ENCODE data around the gene PPARA. TPM values are rescaled to one million over a fixed set of nuclear protein-coding genes. Genes with fewer than 3 reads are reported as not detected.
A peak's percentile ranks its signal among the peaks of the same experiment; 100 is the strongest.

PPARA gene
- polyA plus RNA-seq, 10 donors: 15.9 to 25.7 (median 20.6) TPM

- no peak for DNase-seq
Measured at GRCh38 chr22:46272762-46273431, 122.6 kb downstream of the PPARA start.

GRCh38 chr22:46273432-46274148, 123.3 kb downstream of the PPARA start:
- DNase-seq: no peak

DNA sequence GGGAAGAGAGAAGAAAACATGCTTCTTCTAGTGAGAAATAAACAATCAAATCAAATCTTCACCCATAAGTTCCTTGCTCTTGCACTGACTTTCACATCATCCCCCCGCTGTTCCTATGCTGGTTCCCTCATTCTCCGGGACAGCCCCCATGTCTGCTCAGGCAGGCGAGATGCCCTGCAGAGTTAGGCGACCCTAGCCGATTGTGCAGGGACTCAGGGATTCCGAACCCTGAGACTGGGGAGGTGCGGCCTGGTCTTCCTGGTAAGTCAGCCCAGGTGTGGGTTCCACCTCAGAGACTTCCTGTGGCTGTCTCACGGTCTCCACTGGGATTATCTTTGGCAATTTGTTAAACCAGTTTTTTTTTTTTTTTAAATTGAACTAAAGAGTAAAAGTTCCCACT, 124.1 kb downstream of the PPARA start:
- no peak for DNase-seq

- DNase-seq: no peak
Measured at GRCh38 chr22:46275455-46276122, 125.3 kb downstream of the PPARA start.

DNA sequence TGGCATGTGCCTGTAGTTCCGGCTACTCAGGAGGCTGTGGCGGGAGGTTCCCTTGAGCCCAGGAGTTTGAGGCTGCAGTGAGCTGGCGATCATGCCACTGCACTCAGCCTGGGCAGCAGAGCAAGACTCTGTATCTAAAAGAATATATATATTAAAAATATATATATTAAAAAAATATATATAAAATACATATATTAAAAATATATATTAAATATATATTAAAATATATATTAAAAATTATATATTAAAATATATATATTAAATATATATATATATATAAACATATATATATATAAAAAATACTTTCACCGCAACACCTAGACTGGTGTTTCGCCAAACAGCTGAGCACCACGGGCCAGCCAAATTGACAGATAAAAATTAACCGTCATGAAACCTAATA, 126.2 kb downstream of the PPARA start:
- DNase-seq: no peak

GRCh38 chr22:46278656-46279645, 128.6 kb downstream of the PPARA start:
- DNase-seq: no peak

DNA sequence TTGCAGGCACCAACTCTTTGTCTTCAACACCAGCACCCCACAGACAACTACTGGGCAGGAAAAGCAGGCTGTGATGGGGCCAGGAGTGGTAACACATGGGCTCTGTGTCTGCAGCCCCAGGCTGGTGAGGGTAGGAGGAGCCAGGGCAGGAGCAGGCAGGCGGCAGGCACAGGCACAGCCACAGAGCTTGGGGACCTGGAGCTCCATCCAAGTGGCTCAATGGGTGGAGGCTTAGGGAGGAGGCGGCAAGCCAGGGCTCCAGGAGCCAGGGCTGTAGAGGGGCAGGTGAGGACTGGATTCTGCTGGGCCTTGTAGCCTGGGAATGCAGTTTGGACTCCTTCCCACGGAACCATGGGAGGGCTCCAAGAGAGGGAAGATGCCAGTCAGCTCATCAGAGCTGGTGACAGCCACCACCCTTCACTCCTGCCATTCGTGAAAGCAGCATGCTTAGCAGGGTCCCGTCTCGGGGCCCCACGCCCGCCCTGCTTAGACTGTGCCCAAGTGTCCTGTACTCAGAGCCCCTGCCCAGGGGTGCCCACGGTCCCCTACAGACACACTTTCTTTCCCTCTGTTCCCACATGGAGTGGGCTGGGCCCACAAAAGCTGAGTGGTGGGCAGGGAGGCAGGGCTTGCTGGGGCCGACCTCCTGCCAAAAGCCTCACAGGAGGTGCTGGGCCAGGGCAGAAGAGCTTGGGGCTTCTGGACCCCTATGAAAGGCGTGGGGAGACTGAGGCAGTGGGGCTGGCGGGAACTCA, 129.9 kb downstream of the PPARA start:
- no peak for DNase-seq

GRCh38 chr22:46280999-46281623, 130.8 kb downstream of the PPARA start:
- no peak for DNase-seq

- DNase-seq: no peak
Measured at GRCh38 chr22:46281866-46282678, 131.7 kb downstream of the PPARA start.

DNA sequence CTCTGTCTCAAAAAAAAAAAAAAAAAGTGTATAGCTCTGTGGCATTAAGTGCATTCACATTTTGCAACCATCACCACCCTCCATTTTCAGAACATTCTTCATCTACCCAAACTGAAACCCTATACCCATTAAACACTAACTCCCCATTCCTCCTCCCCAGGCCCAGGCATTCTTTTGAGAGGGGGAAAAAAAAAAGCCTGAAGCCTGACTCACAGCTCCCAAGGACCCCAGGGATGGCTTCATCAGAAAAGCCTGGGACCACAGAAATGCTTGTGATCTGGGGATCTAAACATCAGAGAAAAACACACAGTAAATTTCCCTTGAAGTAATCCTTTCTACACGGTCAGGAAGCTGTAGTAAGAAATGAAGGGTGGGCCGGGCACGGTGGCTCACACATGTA, 135.7 kb downstream of the PPARA start:
- no peak for DNase-seq

DNA sequence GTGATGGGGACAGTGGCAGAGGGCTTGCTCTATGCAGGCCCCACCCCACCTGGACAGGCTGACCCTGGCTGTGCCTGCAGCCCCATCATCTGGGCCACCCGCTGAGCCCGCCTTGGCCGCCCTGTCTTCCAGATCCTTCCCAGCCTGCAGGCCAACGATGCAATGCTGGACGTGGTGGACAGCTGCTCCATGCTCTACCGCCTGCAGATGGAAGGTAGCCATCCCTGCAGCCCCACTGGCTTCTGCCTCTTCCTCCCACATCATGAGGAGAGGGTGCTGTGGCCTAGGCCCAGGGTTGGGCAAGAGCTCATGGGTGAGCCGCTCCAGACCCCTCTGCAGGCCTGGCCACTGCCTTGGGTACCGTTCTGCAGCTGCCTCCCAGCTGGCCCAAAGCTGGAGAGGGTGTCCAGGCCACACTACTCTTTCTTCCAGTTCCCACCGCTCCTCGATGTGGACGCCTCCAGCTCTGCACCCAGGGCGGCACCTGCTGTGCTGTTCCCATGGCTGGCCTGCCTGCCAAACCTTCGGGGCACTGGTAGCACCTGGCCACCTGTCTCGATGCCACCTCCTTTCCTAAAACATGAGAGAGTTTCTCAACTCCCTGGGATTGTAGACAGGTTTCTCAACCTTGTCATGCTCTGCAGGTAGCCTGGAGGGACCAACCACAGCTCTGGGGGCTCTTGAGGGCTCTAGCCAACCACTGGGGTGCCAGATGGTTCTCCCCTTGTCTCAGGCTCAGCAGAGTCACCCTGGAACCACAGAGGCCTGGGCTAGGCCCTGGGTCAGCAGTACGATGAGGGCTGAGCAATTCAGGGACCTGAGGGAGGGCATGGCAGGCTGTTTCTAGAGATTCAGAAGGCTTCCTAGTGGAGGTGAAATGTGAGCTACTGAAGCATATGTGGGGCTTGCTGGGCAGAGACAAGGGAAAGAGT, 136.9 kb downstream of the PPARA start:
- no peak for DNase-seq

DNA sequence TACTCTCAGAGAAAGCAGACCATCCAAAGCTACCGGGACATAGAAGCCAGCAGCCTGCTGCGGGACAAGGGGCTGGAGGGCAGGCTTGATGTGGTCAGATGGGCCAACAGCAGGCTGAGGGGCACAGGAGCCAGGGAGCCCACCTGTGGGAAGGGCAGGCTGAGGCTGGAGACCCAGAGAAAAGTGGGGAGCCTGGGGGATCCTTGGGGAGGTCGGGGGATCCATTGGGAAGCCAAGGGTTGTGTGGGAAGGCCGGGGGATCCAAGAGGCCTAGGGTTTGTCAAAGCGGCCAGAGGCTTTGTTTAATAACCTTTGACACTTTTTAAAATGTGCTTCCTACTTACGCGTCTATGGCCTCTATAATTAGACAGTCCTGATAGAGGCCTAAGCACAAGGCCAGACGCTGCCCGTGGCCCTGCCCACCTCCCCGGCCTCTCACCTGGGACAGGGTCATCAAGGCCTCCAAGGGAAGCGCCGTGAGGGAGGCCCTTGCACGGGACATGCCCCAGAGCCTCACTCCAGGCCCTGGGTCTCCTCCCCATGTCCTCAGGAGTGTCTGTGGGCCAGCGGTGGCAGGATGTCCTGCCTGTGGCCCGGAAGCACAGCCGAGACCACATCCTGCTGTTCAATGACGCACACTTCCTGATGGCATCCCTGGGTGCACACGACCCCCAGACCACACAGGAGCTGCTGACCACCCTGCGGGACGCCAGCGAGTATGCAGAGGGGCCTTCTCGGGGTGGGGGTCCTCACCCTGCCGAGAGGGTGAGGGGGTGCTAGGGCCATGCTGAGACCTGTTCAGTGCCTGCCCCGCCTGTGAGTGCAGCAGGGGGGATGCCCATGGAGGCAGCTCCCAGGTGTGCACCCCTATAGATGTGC, 137.8 kb downstream of the PPARA start:
- peak in 1 of 3 donors; percentile 52 for DNase-seq

GRCh38 chr22:46288846-46289243, 138.5 kb downstream of the PPARA start:
- DNase-seq: no peak

GRCh38 chr22:46289244-46289891, 139.0 kb downstream of the PPARA start:
- no peak for DNase-seq

- no peak for DNase-seq
Measured at GRCh38 chr22:46290121-46290842, 140.0 kb downstream of the PPARA start.
